HCT116 (cell line): ENCODE data around the gene TMEM242. TPM values are rescaled to one million over a fixed set of nuclear protein-coding genes. Genes with fewer than 3 reads are reported as not detected.
"Not testable (repeated sequence)": the region's sequence is repeated elsewhere in the genome, so short reads cannot be mapped to it uniquely, and the experiment has no call there.

Source experiments
- ATAC-seq: fragments of 200-7000 bp; cut with Tn5 transposase; 2 replicates; pipeline ENCODE4 v1.9.1; 2020; ENCODE audit warnings: mild to moderate bottlenecking, moderate library complexity
- BruUV-seq: library from RNA; stranded (reverse); fragments of 400-500 nt; replicated peaks from 2 replicates; lab custom pipeline; 2021; lab: Mats Ljungman, UMichigan
- CTCF ChIA-PET: fragments of 300-600 bp; sonication (Branson Sonifier 250); formaldehyde crosslinking; loops from one replicate; lab custom pipeline; 2021; ENCODE audit warnings: antibody characterized with exemption; lab: Charles Lee
- POLR2A ChIA-PET: fragments of 300-600, 350-600 bp; sonication (Branson Sonifier 250); formaldehyde crosslinking; loops from one replicate; lab custom pipeline; 2021; ENCODE audit warnings: antibody characterized with exemption; lab: Charles Lee
- RAD21 ChIA-PET, 2 experiments: fragments of 300-600 bp; sonication (Branson Sonifier 250); formaldehyde crosslinking; loops; one replicate each; lab custom pipeline; 2023; ENCODE audit warnings: low total read pairs in 2 of 2; ENCODE audit not compliant: uncharacterized antibody in 2 of 2, unreplicated experiment in 2 of 2, low non-redundant PET in 1 of 2; lab: Charles Lee
- DNase-seq: peaks from one replicate; pipeline ENCODE4 v3.0.0-alpha.2; 2010; ENCODE audit warnings: low read depth, low spot score
- H2AFZ ChIP-seq: fragments of 200-600 bp; shearing (Covaris generic), sonication (generic); 2 replicates; pipeline ENCODE4 v1.6.1; 2017; ENCODE audit warnings: low read depth, mixed run types, mixed read lengths, antibody characterized with exemption, low read length; ENCODE audit not compliant: poor library complexity, severe bottlenecking
- H3K27ac ChIP-seq: 2 replicates; pipeline ENCODE4 v1.5.1; 2012; ENCODE audit warnings: low read depth, low read length
- H3K27me3 ChIP-seq: fragments of 200-600 bp; sonication (generic); 2 replicates; pipeline ENCODE4 v1.6.1; 2016; ENCODE audit warnings: mixed run types, low read length, mixed read lengths; ENCODE audit not compliant: insufficient read depth
- H3K36me3 ChIP-seq, 2 experiments: fragments of 200-500 bp in 1 of 2; fragments of 200-600 bp in 1 of 2; sonication (Bioruptor generic) in 1 of 2; sonication (generic) in 1 of 2; 2 replicates each; pipeline versions ENCODE4 v1.5.1 to v1.6.1; 2014 to 2016; ENCODE audit warnings: low read length in 2 of 2, inconsistent platforms in 1 of 2, mixed read lengths in 1 of 2, mixed run types in 1 of 2; ENCODE audit not compliant: insufficient read depth in 2 of 2, control insufficient read depth in 1 of 2
- H3K4me1 ChIP-seq, 2 experiments: fragments of 200-600 bp in 1 of 2; sonication (generic) in 1 of 2; 2 replicates each; pipeline versions ENCODE4 v1.5.1 to v1.6.1; 2012 to 2017; ENCODE audit warnings: low read length in 2 of 2, inconsistent platforms in 1 of 2, mild to moderate bottlenecking in 1 of 2, mixed read lengths in 1 of 2, mixed run types in 1 of 2, moderate library complexity in 1 of 2; ENCODE audit not compliant: insufficient read depth in 2 of 2, control insufficient read depth in 1 of 2
- H3K4me2 ChIP-seq: fragments of 200-600 bp; sonication (generic); 2 replicates; pipeline ENCODE4 v1.6.1; 2017; ENCODE audit warnings: mixed run types, low read length, mixed read lengths
- H3K4me3 ChIP-seq, 2 experiments: fragments of 200-600 bp in 1 of 2; sonication (generic) in 1 of 2; replicated peaks in 1 of 2; 2 replicates each; pipeline ENCODE4 v1.5.1; 2011 to 2016; ENCODE audit warnings: low read length in 2 of 2, control low read depth in 1 of 2, low read depth in 1 of 2, mild to moderate bottlenecking in 1 of 2, mixed read lengths in 1 of 2, mixed run types in 1 of 2
- H3K79me2 ChIP-seq: fragments of 200-600 bp; sonication (generic); 2 replicates; pipeline ENCODE4 v1.6.1; 2017; ENCODE audit warnings: mild to moderate bottlenecking, mixed run types, low read length, moderate library complexity, mixed read lengths; ENCODE audit not compliant: insufficient read depth
- H3K9ac ChIP-seq: fragments of 200-600 bp; sonication (generic); 2 replicates; pipeline ENCODE4 v1.6.1; 2016; ENCODE audit warnings: low read length, mixed read lengths
- H3K9me2 ChIP-seq: fragments of 200-600 bp; sonication (generic), shearing (Covaris generic); 2 replicates; pipeline ENCODE4 v1.6.1; 2017; ENCODE audit warnings: mixed run types, mild to moderate bottlenecking, moderate library complexity; ENCODE audit not compliant: insufficient read depth
- H3K9me3 ChIP-seq, 2 experiments: fragments of 200-500 bp in 1 of 2; fragments of 200-600 bp in 1 of 2; sonication (Bioruptor generic) in 1 of 2; sonication (generic) in 1 of 2; 2 replicates each; pipeline ENCODE4 v1.6.1; 2014 to 2017; ENCODE audit warnings: low read length in 2 of 2, mixed read lengths in 2 of 2, inconsistent platforms in 1 of 2, low read depth in 1 of 2, mild to moderate bottlenecking in 1 of 2, mixed run types in 1 of 2, moderate library complexity in 1 of 2; ENCODE audit not compliant: control insufficient read depth in 1 of 2, insufficient read depth in 1 of 2
- H4K20me1 ChIP-seq: fragments of 200-600 bp; sonication (generic), shearing (Covaris generic); 2 replicates; pipeline ENCODE4 v1.6.1; 2017; ENCODE audit warnings: mixed run types, mild to moderate bottlenecking, moderate library complexity; ENCODE audit not compliant: insufficient read depth
- CEBPB ChIP-seq: IDR thresholded peaks from 2 replicates; pipeline ENCODE4 v1.6.1; 2012; ENCODE audit warnings: low read depth
- CTCF ChIP-seq, 3 experiments: fragments of 200-600 bp in 1 of 3; sonication (generic) in 1 of 3; IDR thresholded peaks in 2 of 3; conservative IDR thresholded peaks in 1 of 3; 2 replicates each; pipeline ENCODE4 v1.5.1; 2012 to 2017; ENCODE audit warnings: low read depth in 2 of 3, low read length in 2 of 3, antibody characterized with exemption in 1 of 3, borderline replicate concordance in 1 of 3, control low read depth in 1 of 3, mild to moderate bottlenecking in 1 of 3, mixed read lengths in 1 of 3, mixed run types in 1 of 3, moderate library complexity in 1 of 3; ENCODE audit not compliant: insufficient read depth in 1 of 3
- RAD21 ChIP-seq: IDR thresholded peaks from 2 replicates; pipeline ENCODE4 v1.6.1; 2012; ENCODE audit warnings: low read depth, mild to moderate bottlenecking
- SP1 ChIP-seq: IDR thresholded peaks from 2 replicates; pipeline ENCODE4 v1.6.1; 2012; ENCODE audit warnings: low read depth
- SRF ChIP-seq: IDR thresholded peaks from 2 replicates; pipeline ENCODE4 v1.6.1; 2012; ENCODE audit warnings: low read depth
- intact Hi-C: fragments of 100-400 bp; cut with micrococcal nuclease; formaldehyde crosslinking; loops from 2 replicates; pipeline ENCODE4 v1.10.0; 2022
- total RNA-seq: library from RNA; stranded (reverse); gene quantifications from one replicate; pipeline ENCODE4 v1.2.1, GENCODE V29; 2021; ENCODE audit not compliant: unreplicated experiment

Gene TMEM242
- total RNA-seq, 1 experiment from 2014 or later: 11.6 TPM

DNA sequence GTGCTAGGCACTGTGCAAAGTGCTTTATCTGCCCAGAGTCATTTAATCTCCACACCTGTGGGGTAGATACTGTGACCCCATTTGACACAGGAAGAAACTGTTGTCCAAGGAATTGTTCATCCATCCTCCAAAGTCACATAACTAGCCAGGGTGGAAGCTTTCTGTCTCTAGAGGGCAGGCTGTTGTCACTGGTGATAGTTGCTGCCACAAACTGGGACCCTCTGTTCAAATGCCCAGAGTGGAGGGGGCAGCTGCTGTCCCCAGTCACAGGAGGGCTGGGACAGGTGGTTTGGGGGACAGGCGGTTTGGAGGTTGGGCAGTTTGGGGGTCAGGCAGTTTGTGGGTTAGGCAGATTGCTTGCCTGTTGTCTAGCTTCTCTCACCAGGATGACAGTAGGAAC is 16.1 kb upstream of the TMEM242 start:
- Histone ChIP-seq H2AFZ (no peak overlapping the region), H3K27ac (no peak overlapping the region), H3K79me2 (no peaks in the 10 kb centered on the region), H3K9me2 (no peaks in the 10 kb centered on the region), H3K9me3 (no peaks in the 10 kb centered on the region), H3K9ac (no peak overlapping the region), H3K27me3 (0 out of 2 replicates have a peak, but pooled peaks cover 5% of the 10 kb centered on the region), H3K4me3 (no peak overlapping the region), H3K4me2 (no peak overlapping the region), H3K36me3 (no peaks in the 10 kb centered on the region), H4K20me1 (no peaks in the 10 kb centered on the region), H3K4me1 (peaks cover 0 to 5% of the 10 kb centered on the region in 2 experiments; a peak in 1 of 4 replicates)
- ChIA-PET POLR2A (interaction anchor here (0.9 kb wide), 1 partner anchor 15 kb away, joined by 3 read pairs; no protein-coding TSS in a partner anchor), CTCF (no interaction called here), RAD21 (no interaction called here)
- DNase-seq (no peak), ATAC-seq (no peak)
- intact Hi-C loops: no loop called here
- no TSS peak for BruUV-seq
- peak; percentile 21 to 45 (median 32); a peak in 3 of 6 replicates for TF ChIP-seq CTCF (IDR thresholded peaks at IDR 0.05 in 2 of 3, conservative IDR thresholded peaks at IDR 0.05 in 1 of 3; ENCODE audit: borderline replicate concordance in 1 of 3, insufficient read depth in 1 of 3, low read depth in 2 of 3, low read length in 2 of 3)
- TF ChIP-seq CEBPB: no peak
- peak; percentile 67 for TF ChIP-seq RAD21

GRCh38 chr6:157337751-157338150 is 14.4 kb upstream of the TMEM242 start:
- no peak overlapping the region for H2AFZ ChIP-seq
- H3K9me2 ChIP-seq: no peaks in the 10 kb centered on the region
- no peak overlapping the region for H3K9ac ChIP-seq
- CTCF ChIA-PET: interaction anchor here (1.7 kb wide), 1 partner anchor 23 kb away, joined by 5 read pairs; no protein-coding TSS in a partner anchor
- ATAC-seq (no peak), DNase-seq (no peak)
- no TSS peak for BruUV-seq
- H3K27ac ChIP-seq: no peak overlapping the region
- RAD21 ChIA-PET: no interaction called here
- no peaks in the 10 kb centered on the region for H3K9me3 ChIP-seq
- POLR2A ChIA-PET: no interaction called here
- H3K4me3 ChIP-seq: no peak overlapping the region
- H3K4me2 ChIP-seq: no peak overlapping the region
- no peaks in the 10 kb centered on the region for H3K79me2 ChIP-seq
- no peaks in the 10 kb centered on the region for H3K27me3 ChIP-seq
- 0 out of 4 replicates have a peak, but pooled peaks cover 0 to 5% of the 10 kb centered on the region in 2 experiments for H3K4me1 ChIP-seq
- intact Hi-C loops: no loop called here
- no peak for TF ChIP-seq SP1
- TF ChIP-seq SRF: no peak
- no peaks in the 10 kb centered on the region for H4K20me1 ChIP-seq
- H3K36me3 ChIP-seq: no peaks in the 10 kb centered on the region

GRCh38 chr6:157337276-157337675 is 14.0 kb upstream of the TMEM242 start:
- H3K4me1 ChIP-seq, H3K4me2 ChIP-seq, H3K27me3 ChIP-seq, H3K9me2 ChIP-seq, RAD21 ChIA-PET, H3K79me2 ChIP-seq, H2AFZ ChIP-seq, H3K4me3 ChIP-seq, H3K36me3 ChIP-seq, H3K9ac ChIP-seq, H3K9me3 ChIP-seq, POLR2A ChIA-PET, ATAC-seq, DNase-seq, H3K27ac ChIP-seq, intact Hi-C loops, BruUV-seq, H4K20me1 ChIP-seq: not testable (repeated sequence)
- CTCF ChIA-PET: interaction anchor here (1.7 kb wide), 1 partner anchor 22 kb away, joined by 5 read pairs; no protein-coding TSS in a partner anchor
